T-cell (primary cell): ENCODE data around the gene RIMKLB. TPM values are rescaled to one million over a fixed set of nuclear protein-coding genes. Genes with fewer than 3 reads are reported as not detected.

ENCODE experiments used
- ATAC-seq, 4 experiments: fragments of 200-7000 bp in 3 of 4; fragments of 150-1000 bp in 1 of 4; cut with Tn5 transposase; replicated peaks in 1 of 4; 1 replicate in 3 of 4; 2 replicates in 1 of 4; pipeline ENCODE4 v1.10.0; 2021; ENCODE audit warnings: moderate library complexity in 3 of 4, mild to moderate bottlenecking in 2 of 4, moderate number of reproducible peaks in 1 of 4
- CTCF ChIA-PET, 2 donors: fragments of 300-600 bp; sonication (Branson Sonifier 250); formaldehyde crosslinking; loops; one replicate each; lab custom pipeline; 2022; ENCODE audit warnings: antibody characterized with exemption in 2 of 2; lab: Charles Lee
- POLR2A ChIA-PET, 2 donors: fragments of 300-600 bp; sonication (Branson Sonifier 250); formaldehyde crosslinking; loops; one replicate each; lab custom pipeline; 2022; ENCODE audit warnings: antibody characterized with exemption in 2 of 2; lab: Charles Lee
- DNase-seq, 35 experiments: peaks; one replicate each; pipeline versions ENCODE4 v3.0.0 to v3.0.0-alpha.2; 2013 to 2023
- H3K27ac ChIP-seq: one replicate; pipeline ENCODE4 v1.5.1; 2013; ENCODE audit warnings: low read length
- H3K27me3 ChIP-seq, 2 experiments: replicated peaks in 1 of 2; 1 replicate in 1 of 2; 2 replicates in 1 of 2; pipeline versions ENCODE4 v1.6.1 to v1.7.0; 2013; ENCODE audit warnings: low read length in 1 of 2, mixed read lengths in 1 of 2; ENCODE audit not compliant: control insufficient read depth in 2 of 2, insufficient read depth in 2 of 2; ENCODE audit errors: extremely low read depth in 1 of 2
- H3K36me3 ChIP-seq, 2 donors: 1 replicate in 1 of 2; 2 replicates in 1 of 2; pipeline versions ENCODE4 v1.6.1 to v1.7.0; 2013; ENCODE audit warnings: low read length in 1 of 2; ENCODE audit not compliant: control insufficient read depth in 2 of 2, insufficient read depth in 1 of 2; ENCODE audit errors: extremely low read depth in 1 of 2
- H3K4me1 ChIP-seq, 2 experiments: 1 replicate in 1 of 2; 2 replicates in 1 of 2; pipeline versions ENCODE4 v1.6.1 to v1.7.0; 2013; ENCODE audit warnings: low read length in 2 of 2, mixed read lengths in 1 of 2; ENCODE audit not compliant: insufficient read depth in 2 of 2, control insufficient read depth in 1 of 2; ENCODE audit errors: extremely low read depth in 1 of 2
- H3K4me3 ChIP-seq, 2 donors: 1 replicate in 1 of 2; 2 replicates in 1 of 2; pipeline versions ENCODE4 v1.5.1 to v1.7.0; 2013; ENCODE audit warnings: mild to moderate bottlenecking in 2 of 2, low read length in 1 of 2, moderate library complexity in 1 of 2; ENCODE audit not compliant: control insufficient read depth in 1 of 2; ENCODE audit errors: extremely low read depth in 1 of 2
- H3K9me3 ChIP-seq: 2 replicates; pipeline ENCODE4 v1.7.0; 2013
- H3K27ac Mint-ChIP-seq, 2 donors: one replicate each; pipeline ENCODE4 v1.8.0; 2020 to 2021; ENCODE audit warnings: mild to moderate bottlenecking in 2 of 2, mixed read lengths in 2 of 2
- H3K27me3 Mint-ChIP-seq, 2 donors: one replicate each; pipeline ENCODE4 v1.8.0; 2021 to 2022; ENCODE audit warnings: mixed read lengths in 2 of 2
- H3K36me3 Mint-ChIP-seq: one replicate; pipeline ENCODE4 v1.8.0; 2021; ENCODE audit warnings: mixed read lengths
- H3K4me1 Mint-ChIP-seq, 3 donors: one replicate each; pipeline ENCODE4 v1.8.0; 2020 to 2022; ENCODE audit warnings: mixed read lengths in 3 of 3, mild to moderate bottlenecking in 1 of 3
- H3K4me3 Mint-ChIP-seq, 3 donors: one replicate each; pipeline ENCODE4 v1.8.0; 2020 to 2022; ENCODE audit warnings: mild to moderate bottlenecking in 3 of 3, mixed read lengths in 3 of 3, moderate library complexity in 3 of 3
- H3K9me3 Mint-ChIP-seq, 3 donors: one replicate each; pipeline ENCODE4 v1.8.0; 2020 to 2022; ENCODE audit warnings: mixed read lengths in 3 of 3
- WGBS: methylation state at CpG from one replicate; pipeline ENCODE4 v1.1.5; 2013; ENCODE audit warnings: missing lambda C conversion rate; ENCODE audit not compliant: insufficient coverage; 5-methylcytosine and 5-hydroxymethylcytosine counted together
- total RNA-seq, 35 experiments: library from RNA in 6 of 35; stranded (reverse) in 6 of 35; fragments of 120-200 nt in 1 of 35; gene quantifications; one replicate each; pipeline versions ENCODE4 v1.2.1 to v1.2.4 and lab custom pipeline; 2013 to 2026

Gene RIMKLB
- total RNA-seq, 5 donors from 2014 or later (not counting 1 experiment from before 2014, with no cell fraction given) = 14.3 to 28.0 (median 23.0) TPM

- CTCF ChIA-PET = interaction anchor here in 1 of 2 donors (0.5 kb wide), 1 partner anchor 248 kb away, joined by 5 read pairs; no protein-coding TSS in a partner anchor
- POLR2A ChIA-PET = no interaction called here
Observed at GRCh38 chr12:8829621-8830020, 131.8 kb downstream of the RIMKLB start.

GRCh38 chr12:8831116-8831515 is 133.3 kb downstream of the RIMKLB start:
- 93% methylated on average over 8 of the region's 9 CpGs for WGBS
- no peak overlapping the region for H3K27ac Mint-ChIP-seq
- no peaks in the 10 kb centered on the region for H3K9me3 Mint-ChIP-seq
- no peaks in the 10 kb centered on the region for H3K36me3 Mint-ChIP-seq
- CTCF ChIA-PET = no interaction called here
- no peaks in the 10 kb centered on the region for H3K4me1 ChIP-seq
- H3K4me1 Mint-ChIP-seq = no peaks in the 10 kb centered on the region
- H3K36me3 ChIP-seq = no peaks in the 10 kb centered on the region
- ATAC-seq (no peak), DNase-seq (no peak)
- H3K27me3 ChIP-seq = peaks cover 0 to 14% of the 10 kb centered on the region in 2 experiments
- H3K27ac ChIP-seq = no peak overlapping the region
- no peak overlapping the region for H3K4me3 Mint-ChIP-seq
- peaks cover 6 to 13% of the 10 kb centered on the region in 2 donors for H3K27me3 Mint-ChIP-seq
- POLR2A ChIA-PET = no interaction called here
- H3K4me3 ChIP-seq = no peak overlapping the region
- no peaks in the 10 kb centered on the region for H3K9me3 ChIP-seq

More at GRCh38 chr12:8829621-8830020, 131.8 kb downstream of the RIMKLB start:
- Histone ChIP-seq H3K4me3 (no peak overlapping the region), H3K27ac (no peak overlapping the region), H3K36me3 (no peaks in the 10 kb centered on the region), H3K27me3 (peaks cover 0 to 14% of the 10 kb centered on the region in 2 experiments), H3K4me1 (no peaks in the 10 kb centered on the region), H3K9me3 (no peaks in the 10 kb centered on the region)
- 100% methylated on average over 3 of the region's 7 CpGs for WGBS
- Mint-ChIP-seq H3K27me3 (peaks cover 4 to 5% of the 10 kb centered on the region in 2 donors), H3K4me3 (no peak overlapping the region), H3K9me3 (no peaks in the 10 kb centered on the region), H3K36me3 (no peaks in the 10 kb centered on the region), H3K4me1 (no peaks in the 10 kb centered on the region), H3K27ac (no peak overlapping the region)
- ATAC-seq (no peak), DNase-seq (no peak)

GRCh38 chr12:8832500-8832899 is 134.7 kb downstream of the RIMKLB start:
- no peaks in the 10 kb centered on the region for H3K36me3 ChIP-seq
- H3K27me3 Mint-ChIP-seq = peaks cover 14 to 18% of the 10 kb centered on the region in 2 donors
- WGBS = no CpG with 5 or more reads among the region's 6 CpGs
- no peaks in the 10 kb centered on the region for H3K4me1 Mint-ChIP-seq
- H3K4me1 ChIP-seq = no peaks in the 10 kb centered on the region
- peaks cover 0 to 7% of the 10 kb centered on the region in 2 experiments for H3K27me3 ChIP-seq
- ATAC-seq (no peak), DNase-seq (no peak)
- H3K9me3 Mint-ChIP-seq = no peaks in the 10 kb centered on the region
- no peaks in the 10 kb centered on the region for H3K9me3 ChIP-seq
- ChIA-PET POLR2A (no interaction called here), CTCF (interaction anchor here in 1 of 2 donors (0.6 kb wide), 1 partner anchor 106 kb away, joined by 3 read pairs; no protein-coding TSS in a partner anchor)
- no peak overlapping the region for H3K4me3 Mint-ChIP-seq
- H3K36me3 Mint-ChIP-seq = no peaks in the 10 kb centered on the region
- no peak overlapping the region for H3K4me3 ChIP-seq
- no peak overlapping the region for H3K27ac Mint-ChIP-seq
- H3K27ac ChIP-seq = no peak overlapping the region

Other genes starting within 250 kb of the RIMKLB start
- gene CLEC6A, start 242.0 kb upstream of the RIMKLB start, total RNA-seq = not detected
- not detected for gene CLEC4D, start 184.5 kb upstream of the RIMKLB start, total RNA-seq
- gene CLEC4E, start 157.1 kb upstream of the RIMKLB start, total RNA-seq = not detected
- under 1 TPM in 3 of 5 donors, not detected in 2; 0.10 to 0.35 (median 0.18) TPM for gene AICDA, start 85.1 kb upstream of the RIMKLB start, total RNA-seq
- gene MFAP5, start 35.2 kb upstream of the RIMKLB start, total RNA-seq = not detected
- not detected for gene A2ML1, start 124.6 kb downstream of the RIMKLB start, total RNA-seq
- 10 to 100 TPM; 38.6 to 54.6 (median 42.9) TPM for gene PHC1, start 216.5 kb downstream of the RIMKLB start, total RNA-seq